Cerebellar cortex (tissue), 1 donor: ENCODE data around the gene TNXB.
"Not testable (repeated sequence)": the region's sequence is repeated elsewhere in the genome, so short reads cannot be mapped to it uniquely, and the experiment has no call there.

Source experiments
- DNase-seq: peaks from one replicate; pipeline ENCODE4 v3.0.0-alpha.2; 2015; ENCODE audit warnings: low spot score

The TNXB gene

GRCh38 chr6:32056254-32056653 lies 52.9 kb downstream of the TNXB start:
- DNase-seq = no peak

GRCh38 chr6:32055756-32056155 lies 53.4 kb downstream of the TNXB start:
- not testable (repeated sequence) for DNase-seq

- DNase-seq = not testable (repeated sequence)
Observed at GRCh38 chr6:32053314-32053713, 55.8 kb downstream of the TNXB start.

DNA sequence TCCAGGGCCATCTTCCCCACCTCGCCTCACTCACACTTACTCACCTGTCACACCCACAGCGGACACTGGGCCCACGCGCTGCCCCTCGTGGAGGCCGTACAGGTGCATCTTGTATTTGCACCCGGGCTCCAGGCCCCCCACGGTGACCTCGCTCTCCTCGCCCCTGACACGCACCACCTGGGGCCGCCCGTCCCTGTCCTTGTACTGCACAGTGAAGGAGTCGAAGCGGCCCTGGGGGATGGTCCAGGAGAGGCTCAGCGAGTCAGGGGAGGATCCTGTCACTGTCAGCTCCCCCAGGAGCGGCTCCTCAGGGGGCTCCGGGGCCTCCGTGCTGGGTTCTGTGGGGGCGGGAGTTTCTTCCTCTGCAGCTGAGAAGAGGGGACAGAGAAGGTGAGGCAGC lies 56.5 kb downstream of the TNXB start:
- not testable (repeated sequence) for DNase-seq

- no peak for DNase-seq
Observed at GRCh38 chr6:32050562-32050961, 58.6 kb downstream of the TNXB start.

DNA sequence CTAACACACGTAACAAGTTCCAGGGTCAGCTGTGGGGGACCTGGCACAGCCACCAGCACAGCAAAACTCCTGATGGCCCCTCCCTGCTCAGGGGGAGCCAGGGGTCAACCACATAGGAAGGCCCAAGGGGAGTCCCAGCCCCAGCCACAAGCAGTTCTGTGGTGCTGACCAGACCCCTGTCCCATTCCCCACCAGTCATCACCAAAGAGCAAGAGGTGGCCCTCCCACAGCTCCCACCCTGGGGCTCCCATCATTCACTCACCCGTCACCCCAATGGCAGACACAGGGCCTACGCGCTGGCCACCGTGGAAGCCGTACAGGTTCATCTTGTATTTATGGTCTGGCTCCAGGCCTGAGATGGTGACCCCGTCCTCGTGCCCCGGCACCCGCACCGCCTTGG lies 59.4 kb downstream of the TNXB start:
- DNase-seq = not testable (repeated sequence)

- DNase-seq = not testable (repeated sequence)
Observed at GRCh38 chr6:32049149-32049548, 60.0 kb downstream of the TNXB start.

GRCh38 chr6:32047855-32048766 lies 61.0 kb downstream of the TNXB start:
- peak; percentile 54 for DNase-seq

- DNase-seq = no peak
Observed at GRCh38 chr6:32047539-32047854, 61.6 kb downstream of the TNXB start.

DNA sequence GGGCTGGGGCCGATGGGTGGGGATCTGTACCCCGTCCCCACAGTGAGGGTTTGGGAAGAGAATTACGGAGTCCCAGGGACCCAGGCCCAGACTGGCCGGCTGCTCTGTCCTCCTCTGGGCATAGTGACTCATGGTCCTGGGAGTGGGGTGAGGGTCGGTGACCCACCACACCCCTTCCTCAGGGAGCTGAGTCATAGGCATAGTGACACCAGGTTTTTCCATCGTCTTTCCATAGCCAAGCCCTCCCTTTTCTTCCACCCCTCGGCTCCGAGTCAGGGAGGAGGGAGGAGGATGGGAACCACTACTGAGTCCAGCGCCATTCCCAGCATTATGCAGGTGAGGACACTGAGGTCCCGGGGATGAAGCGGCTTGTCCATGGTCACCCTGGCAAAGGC lies 62.1 kb downstream of the TNXB start:
- no peak for DNase-seq

GRCh38 chr6:32046450-32047083 lies 62.6 kb downstream of the TNXB start:
- no peak for DNase-seq

DNA sequence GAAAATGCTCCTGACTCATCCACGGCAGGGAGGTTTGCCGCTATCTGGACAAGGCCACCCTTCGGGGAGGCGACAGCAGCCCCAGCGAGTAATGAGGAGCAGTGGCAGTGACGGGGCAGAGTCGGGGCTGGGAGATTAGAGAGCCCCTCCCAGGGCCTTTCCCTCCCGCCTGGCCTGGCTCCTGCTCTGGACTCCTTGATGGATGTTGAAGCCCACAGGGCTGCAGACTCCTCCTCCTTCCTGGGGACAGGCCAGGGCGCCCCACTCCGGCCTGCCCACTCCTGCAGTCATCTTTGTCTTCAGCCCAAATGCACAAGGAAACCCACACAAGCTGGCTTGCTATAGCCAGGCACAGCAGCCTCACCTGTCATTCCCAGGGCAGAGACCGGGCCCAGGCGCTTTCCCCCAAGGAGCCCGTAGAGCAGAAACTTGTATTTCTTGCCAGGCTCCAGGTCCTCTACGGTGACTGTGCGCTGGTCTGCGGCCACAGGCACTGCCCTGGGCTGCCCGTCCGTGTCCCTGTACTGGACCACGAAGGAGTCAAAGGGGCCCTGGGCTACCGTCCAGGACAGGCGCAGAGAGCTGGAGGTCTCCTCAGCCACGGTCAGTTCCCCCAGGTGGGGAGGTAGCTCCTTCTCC lies 63.2 kb downstream of the TNXB start:
- DNase-seq = no peak

GRCh38 chr6:32044916-32045315 lies 64.2 kb downstream of the TNXB start:
- not testable (repeated sequence) for DNase-seq

DNA sequence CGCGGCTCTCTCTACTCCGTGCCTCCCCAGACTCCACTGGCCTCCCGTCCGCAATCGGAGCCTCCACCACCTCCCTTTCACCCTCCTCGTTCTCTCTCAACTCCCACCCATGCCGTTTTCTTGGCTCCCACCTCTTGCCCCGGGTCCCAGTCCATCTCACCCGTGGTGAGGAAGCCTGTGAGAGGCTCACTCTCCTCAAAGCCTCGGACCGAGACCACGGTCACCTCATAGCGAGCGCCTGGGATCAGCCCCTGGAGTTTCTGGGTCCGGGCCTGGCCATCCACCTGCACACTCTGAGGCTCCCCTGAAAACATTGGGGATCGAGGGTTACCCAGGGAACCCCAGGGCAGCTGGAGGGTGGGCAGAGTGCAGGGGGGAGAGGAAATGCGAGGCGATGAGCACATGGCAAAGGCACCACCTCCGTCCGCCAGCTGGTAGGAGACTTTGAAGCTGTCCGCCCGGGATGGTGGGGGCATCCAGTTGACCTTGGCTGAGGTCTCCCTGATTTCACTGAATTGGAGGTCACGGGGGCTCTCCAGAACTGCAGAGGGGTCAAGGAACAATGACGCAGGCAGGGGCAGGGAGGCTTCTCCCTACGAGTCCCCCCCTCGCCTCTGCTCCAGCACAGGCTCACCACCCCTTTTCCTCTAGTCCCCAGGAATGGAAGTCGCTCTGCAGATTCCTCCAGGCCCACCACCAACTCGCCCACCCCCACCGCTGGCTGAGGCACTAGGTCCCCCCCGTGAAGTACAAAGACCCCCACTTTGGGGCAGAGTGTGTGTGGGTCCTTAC lies 65.4 kb downstream of the TNXB start:
- DNase-seq = not testable (repeated sequence)

DNA sequence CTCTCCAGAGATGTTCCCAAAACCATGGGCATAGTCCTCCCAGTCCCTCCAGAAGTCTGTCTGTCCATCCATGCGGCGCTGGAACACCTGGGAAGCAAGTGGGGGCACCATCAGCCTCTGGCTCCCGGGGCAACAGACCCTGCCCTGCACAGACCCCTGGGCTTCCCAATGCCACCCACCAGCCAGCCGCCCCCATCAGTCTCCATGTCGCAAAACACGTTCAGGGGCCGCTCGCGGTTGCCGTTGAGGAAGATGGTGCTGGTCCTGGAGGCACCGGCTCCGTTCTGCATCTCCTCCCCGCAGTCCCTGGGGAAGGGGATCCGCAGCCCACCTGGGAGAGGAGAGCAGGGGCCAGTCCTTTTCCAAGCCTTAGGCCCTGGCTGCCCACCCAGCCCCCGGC lies 66.9 kb downstream of the TNXB start:
- not testable (repeated sequence) for DNase-seq

GRCh38 chr6:32041385-32041784 lies 67.8 kb downstream of the TNXB start:
- not testable (repeated sequence) for DNase-seq

DNA sequence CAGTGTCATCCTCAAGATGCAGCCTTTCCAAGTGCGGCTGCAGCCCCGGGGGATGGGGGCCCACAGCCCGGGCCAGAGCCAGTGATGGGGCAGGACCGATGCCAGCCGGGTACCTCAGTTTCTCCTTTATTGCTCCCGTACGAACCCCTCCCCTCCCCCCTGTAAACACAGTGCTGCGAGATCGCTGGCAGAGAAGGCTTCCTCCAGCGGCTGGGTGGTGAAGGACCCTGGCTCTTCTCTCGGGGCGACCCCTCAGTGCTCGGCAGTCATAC lies 68.2 kb downstream of the TNXB start:
- not testable (repeated sequence) for DNase-seq

GRCh38 chr6:32040299-32041049 lies 68.7 kb downstream of the TNXB start:
- DNase-seq = not testable (repeated sequence)

GRCh38 chr6:32039321-32040274 lies 69.5 kb downstream of the TNXB start:
- not testable (repeated sequence) for DNase-seq

DNA sequence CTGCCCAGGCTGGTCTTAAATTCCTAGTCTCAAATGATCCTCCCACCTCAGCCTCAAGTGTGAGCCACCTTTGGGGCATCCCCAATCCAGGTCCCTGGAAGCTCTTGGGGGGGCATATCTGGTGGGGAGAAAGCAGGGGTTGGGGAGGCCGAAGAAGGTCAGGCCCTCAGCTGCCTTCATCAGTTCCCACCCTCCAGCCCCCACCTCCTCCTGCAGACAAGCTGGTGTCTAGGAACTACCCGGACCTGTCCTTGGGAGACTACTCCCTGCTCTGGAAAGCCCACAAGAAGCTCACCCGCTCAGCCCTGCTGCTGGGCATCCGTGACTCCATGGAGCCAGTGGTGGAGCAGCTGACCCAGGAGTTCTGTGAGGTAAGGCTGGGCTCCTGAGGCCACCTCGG lies 70.3 kb downstream of the TNXB start:
- not testable (repeated sequence) for DNase-seq
